Measurements from ENCODE around the gene CTCF.

CTCF gene

GRCh38 chr16:67657017-67657608, 94.8 kb downstream of the CTCF start:
- H3K4me3 ChIP-seq (ENCODE audit: low read length), result no peak overlapping the region
- no peak for DNase-seq (ENCODE audit: low read depth)
- no peak for TF ChIP-seq CTCF (IDR thresholded peaks at IDR 0.05; ENCODE audit: insufficient read depth, low read depth, low read length, missing control alignments)

- DNase-seq (ENCODE audit: low read depth), result no peak
- TF ChIP-seq CTCF (IDR thresholded peaks at IDR 0.05; ENCODE audit: insufficient read depth, low read depth, low read length, missing control alignments), result no peak
- H3K4me3 ChIP-seq (ENCODE audit: low read length), result no peak overlapping the region
These were observed 95.6 kb downstream of the CTCF start for GRCh38 chr16:67657751-67658518.

GRCh38 chr16:67658849-67659674, 96.7 kb downstream of the CTCF start:
- TF ChIP-seq CTCF (IDR thresholded peaks at IDR 0.05; ENCODE audit: insufficient read depth, low read depth, low read length, missing control alignments), result no peak
- no peak for DNase-seq (ENCODE audit: low read depth)
- H3K4me3 ChIP-seq (ENCODE audit: low read length), result peak overlapping the region; percentile 93

- TF ChIP-seq CTCF (IDR thresholded peaks at IDR 0.05; ENCODE audit: insufficient read depth, low read depth, low read length, missing control alignments), result no peak
- DNase-seq (ENCODE audit: low read depth), result peak; percentile 91
- H3K4me3 ChIP-seq (ENCODE audit: low read length), result peak within 1 kb of the TSS; percentile 93
These were observed 97.6 kb downstream of the CTCF start, which contains the start of gene ACD for GRCh38 chr16:67659675-67660563. Gene ACD, minus strand, starts transcription at chr16:67660260. Its CDS starts 40 bp downstream, at chr16:67660220.

- H3K4me3 ChIP-seq (ENCODE audit: low read length), result peak within 1 kb of the TSS; percentile 93
- TF ChIP-seq CTCF (IDR thresholded peaks at IDR 0.05; ENCODE audit: insufficient read depth, low read depth, low read length, missing control alignments), result no peak
- DNase-seq (ENCODE audit: low read depth), result peak; percentile 91
These were observed 98.3 kb downstream of the CTCF start, which contains the start of gene PARD6A for GRCh38 chr16:67660564-67661028. Gene PARD6A, plus strand, starts transcription at chr16:67660960. Its CDS starts 79 bp downstream, at chr16:67661039.

Data from epithelial cell of esophagus (primary cell).